HEK293T (cell line): ENCODE measurements around the gene ALKBH8.
"Not testable (repeated sequence)": the region's sequence is repeated elsewhere in the genome, so short reads cannot be mapped to it uniquely, and the experiment has no call there.

ENCODE experiments used
- CTCF ChIA-PET: fragments of 350-600 bp; formaldehyde crosslinking; extraction: SDS; loops from one replicate; lab custom pipeline; 2021; ENCODE audit warnings: antibody characterized with exemption, inconsistent platforms; lab: Yijun Ruan, JAX
- POLR2A ChIA-PET: fragments of 350-600 bp; formaldehyde crosslinking; extraction: SDS; loops from one replicate; lab custom pipeline; 2020; ENCODE audit warnings: antibody characterized with exemption, inconsistent platforms; lab: Yijun Ruan, JAX
- DNase-seq: peaks from one replicate; pipeline ENCODE4 v3.0.0; 2012; ENCODE audit warnings: mixed read lengths; ENCODE audit errors: extremely low spot score
- ARNT ChIP-seq: fragments of 450-650 bp; IDR thresholded peaks from 2 replicates; pipeline ENCODE4 v1.6.1; 2017; ENCODE audit warnings: mild to moderate bottlenecking
- BHLHE40 ChIP-seq: fragments of 450-650 bp; IDR thresholded peaks from 2 replicates; pipeline ENCODE4 v1.6.1; 2016; ENCODE audit warnings: mild to moderate bottlenecking, moderate library complexity, borderline replicate concordance
- CTBP1 ChIP-seq: fragments of 450-650 bp; IDR thresholded peaks from 2 replicates; pipeline ENCODE4 v1.6.1; 2016; ENCODE audit warnings: borderline replicate concordance
- ELF4 ChIP-seq: fragments of 450-650 bp; IDR thresholded peaks from 2 replicates; pipeline ENCODE4 v1.6.1; 2017; ENCODE audit warnings: antibody characterized with exemption
- FOXA1 ChIP-seq: fragments of 450-650 bp; IDR thresholded peaks from 2 replicates; pipeline ENCODE4 v1.6.1; 2016; ENCODE audit warnings: mild to moderate bottlenecking
- FOXK2 ChIP-seq: fragments of 450-650 bp; IDR thresholded peaks from 2 replicates; pipeline ENCODE4 v1.6.1; 2016; ENCODE audit warnings: mild to moderate bottlenecking
- FOXM1 ChIP-seq: fragments of 450-650 bp; IDR thresholded peaks from 2 replicates; pipeline ENCODE4 v1.6.1; 2017; ENCODE audit warnings: mild to moderate bottlenecking, borderline replicate concordance
- HDGF ChIP-seq: fragments of 450-650 bp; IDR thresholded peaks from 2 replicates; pipeline ENCODE4 v1.6.1; 2017; ENCODE audit warnings: antibody characterized with exemption, borderline replicate concordance
- L3MBTL2 ChIP-seq: fragments of 450-650 bp; conservative IDR thresholded peaks from 2 replicates; pipeline ENCODE4 v1.6.1; 2016; ENCODE audit warnings: mild to moderate bottlenecking
- LEF1 ChIP-seq: fragments of 450-650 bp; IDR thresholded peaks from 2 replicates; pipeline ENCODE4 v1.6.1; 2017; ENCODE audit warnings: mild to moderate bottlenecking, borderline replicate concordance
- NFRKB ChIP-seq: fragments of 450-650 bp; IDR thresholded peaks from 2 replicates; pipeline ENCODE4 v1.6.1; 2016; ENCODE audit warnings: mild to moderate bottlenecking, moderate library complexity
- SP1 ChIP-seq: fragments of 450-650 bp; IDR thresholded peaks from 2 replicates; pipeline ENCODE4 v1.6.1; 2017
- SUZ12 ChIP-seq: fragments of 450-650 bp; IDR thresholded peaks from 2 replicates; pipeline ENCODE4 v1.6.1; 2016; ENCODE audit warnings: mild to moderate bottlenecking
- TARDBP ChIP-seq: fragments of 450-650 bp; IDR thresholded peaks from 2 replicates; pipeline ENCODE4 v1.6.1; 2016
- ZNF384 ChIP-seq: fragments of 450-650 bp; IDR thresholded peaks from 2 replicates; pipeline ENCODE4 v1.6.1; 2016
- TF ChIP-seq, protein P1 (sequence below): fragments of 450-650 bp; IDR thresholded peaks from 2 replicates; pipeline ENCODE4 v1.6.1; 2016

Gene ALKBH8

DNA sequence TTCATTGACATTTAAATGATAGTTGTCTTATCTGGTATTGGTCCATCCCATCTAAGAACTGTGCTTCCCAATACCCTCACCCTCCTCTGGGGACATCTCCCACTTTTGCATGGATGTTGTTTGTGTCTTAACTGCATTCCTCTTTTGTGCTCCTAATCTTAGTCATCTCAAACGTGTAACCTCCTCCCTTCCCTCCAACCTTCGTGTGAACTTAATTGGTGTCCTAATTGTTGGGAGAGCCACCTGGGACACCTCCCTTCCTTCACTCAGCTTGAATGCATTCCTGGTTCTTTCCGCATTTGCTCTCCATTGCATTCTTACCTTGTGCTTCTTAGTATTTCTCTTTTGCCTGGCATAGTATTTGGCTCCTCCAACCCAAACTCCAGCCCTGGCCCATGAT is 15.6 kb upstream of the ALKBH8 start:
- ChIA-PET CTCF (interaction anchor here (1.1 kb wide), 1 partner anchor 28 kb away, joined by 3 read pairs; no protein-coding TSS in a partner anchor), POLR2A (no interaction called here)
- no peak for DNase-seq
- TF ChIP-seq SP1 (no peak), HDGF (no peak), CTBP1 (no peak), FOXA1 (no peak), LEF1 (no peak), ZNF384 (no peak), ARNT (no peak), L3MBTL2 (no peak), BHLHE40 (no peak), FOXM1 (no peak), TARDBP (no peak)
- TF ChIP-seq, protein P1, sequence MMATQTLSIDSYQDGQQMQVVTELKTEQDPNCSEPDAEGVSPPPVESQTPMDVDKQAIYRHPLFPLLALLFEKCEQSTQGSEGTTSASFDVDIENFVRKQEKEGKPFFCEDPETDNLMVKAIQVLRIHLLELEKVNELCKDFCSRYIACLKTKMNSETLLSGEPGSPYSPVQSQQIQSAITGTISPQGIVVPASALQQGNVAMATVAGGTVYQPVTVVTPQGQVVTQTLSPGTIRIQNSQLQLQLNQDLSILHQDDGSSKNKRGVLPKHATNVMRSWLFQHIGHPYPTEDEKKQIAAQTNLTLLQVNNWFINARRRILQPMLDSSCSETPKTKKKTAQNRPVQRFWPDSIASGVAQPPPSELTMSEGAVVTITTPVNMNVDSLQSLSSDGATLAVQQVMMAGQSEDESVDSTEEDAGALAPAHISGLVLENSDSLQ = no peak

DNA sequence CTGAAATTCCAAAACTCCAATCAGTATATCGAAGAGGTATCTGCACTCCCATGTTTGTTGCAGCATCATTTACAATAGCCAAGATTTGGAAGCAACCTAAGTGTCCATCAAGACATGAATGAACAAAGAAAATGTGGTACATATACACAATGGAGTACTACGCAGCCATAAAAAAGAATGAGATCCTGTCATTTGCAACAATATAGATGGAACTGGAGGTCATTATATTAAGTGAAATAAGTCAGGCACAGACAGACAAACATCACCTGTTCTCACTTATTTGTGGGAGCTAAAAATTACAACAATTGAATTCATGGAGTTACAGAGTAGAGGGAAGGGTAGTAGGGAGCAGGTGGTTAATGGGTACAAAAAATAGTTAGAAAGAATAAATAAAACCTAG is 13.6 kb upstream of the ALKBH8 start:
- CTCF ChIA-PET = interaction anchor here (0.7 kb wide), 1 partner anchor 110 kb away, joined by 7 read pairs; no protein-coding TSS in a partner anchor
- DNase-seq, POLR2A ChIA-PET: not testable (repeated sequence)

DNA sequence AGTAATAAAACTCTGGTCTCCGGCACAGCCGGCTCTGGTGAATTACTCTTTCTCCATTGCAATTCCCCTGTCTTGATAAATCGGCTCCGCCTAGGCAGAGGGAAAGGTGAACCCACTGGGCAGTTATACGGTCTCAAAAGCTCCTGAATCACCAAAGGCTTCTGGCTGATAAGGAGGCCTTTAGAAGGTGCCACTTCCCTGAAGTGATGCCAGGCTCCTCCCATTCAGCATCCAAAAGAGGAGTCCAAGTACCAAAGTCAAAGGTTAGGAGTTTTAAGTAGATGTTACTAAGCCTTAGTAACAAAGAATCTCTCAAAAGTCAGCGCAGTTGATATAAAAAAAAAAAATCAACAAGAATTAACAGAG is 11.8 kb upstream of the ALKBH8 start:
- DNase-seq = no peak
- TF ChIP-seq, protein P1 = no peak
- TF ChIP-seq HDGF = no peak
- no peak for TF ChIP-seq NFRKB
- no peak for TF ChIP-seq L3MBTL2
- no peak for TF ChIP-seq ZNF384
- TF ChIP-seq TARDBP = no peak
- no peak for TF ChIP-seq SUZ12
- no peak for TF ChIP-seq ELF4
- TF ChIP-seq FOXK2 = no peak
- no peak for TF ChIP-seq SP1
- TF ChIP-seq CTBP1 = no peak
- TF ChIP-seq ARNT = no peak
- no peak for TF ChIP-seq FOXA1
- TF ChIP-seq LEF1 = no peak
- TF ChIP-seq FOXM1 = no peak
- ChIA-PET POLR2A (interaction anchor here (1.5 kb wide), 1 partner anchor 10 kb away, joined by 4 read pairs; no protein-coding TSS in a partner anchor), CTCF (interaction anchor here (2.8 kb wide), 1 partner anchor 112 kb away, joined by 13 read pairs; no protein-coding TSS in a partner anchor)

DNA sequence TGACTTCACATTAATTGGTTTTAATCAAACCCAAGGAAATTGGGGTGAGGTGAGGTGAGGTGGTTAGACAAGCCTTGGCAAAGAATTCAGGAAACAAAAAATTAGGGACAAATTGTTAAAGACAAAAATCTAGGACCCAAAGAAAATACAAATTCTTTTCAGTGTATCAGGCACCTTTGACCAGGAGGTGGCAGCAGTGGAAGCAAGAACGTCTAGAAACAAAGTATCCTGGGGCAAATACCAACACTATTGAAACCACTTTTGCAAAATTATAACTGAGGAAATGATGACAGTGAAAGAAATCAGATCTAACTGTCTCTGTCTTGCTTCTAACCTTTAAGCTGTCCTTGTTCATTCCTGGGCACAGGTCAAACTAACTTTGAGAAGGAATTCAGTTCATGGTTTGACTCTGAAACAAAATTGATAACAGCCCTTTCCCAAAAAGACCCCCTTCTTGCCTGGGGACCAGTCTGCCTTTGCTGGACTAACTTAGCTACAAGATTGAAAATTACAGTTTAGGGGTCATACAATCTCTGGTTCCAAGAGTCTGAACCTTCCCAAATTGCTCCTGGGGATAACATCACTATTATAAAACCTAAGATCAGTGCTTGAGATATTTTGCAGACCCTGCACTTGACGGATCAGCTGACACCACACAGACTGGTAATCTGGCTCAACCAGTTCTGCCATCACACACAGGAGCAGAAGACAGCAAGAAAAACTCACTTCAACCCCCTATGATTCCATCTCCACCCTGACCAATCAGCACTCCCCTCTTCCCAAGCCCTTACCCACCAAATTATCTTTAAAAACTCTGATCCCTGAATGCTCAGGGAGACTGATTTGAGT is 11.2 kb upstream of the ALKBH8 start:
- ChIA-PET CTCF (interaction anchor here (1.0 to 2.8 kb wide), 3 partner anchors 13 to 113 kb away, joined by 4 to 13 read pairs (median 5); no protein-coding TSS in a partner anchor), POLR2A (interaction anchor here (1.5 kb wide), 1 partner anchor 10 kb away, joined by 4 read pairs; no protein-coding TSS in a partner anchor)
- peak; percentile 54 for DNase-seq

DNA sequence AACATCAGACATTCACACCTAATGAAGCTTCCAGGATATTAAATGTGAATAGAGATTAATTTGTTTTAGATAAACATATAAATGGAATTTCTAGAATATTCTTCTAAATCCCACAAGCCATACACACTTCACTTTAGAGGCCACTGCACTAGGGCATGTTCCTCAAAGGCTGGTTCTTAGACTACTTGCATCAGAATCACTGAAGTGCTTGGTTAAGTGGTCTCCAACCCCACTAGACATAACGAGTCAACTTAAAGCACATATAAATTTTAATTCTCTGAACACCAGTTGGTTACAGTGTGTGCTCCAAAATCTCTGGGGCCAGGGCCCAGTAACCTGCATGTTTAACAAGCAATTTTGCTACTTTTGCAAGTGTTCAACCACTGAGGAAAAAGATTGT is 7.9 kb upstream of the ALKBH8 start:
- no peak for TF ChIP-seq BHLHE40
- TF ChIP-seq L3MBTL2 = no peak
- no peak for TF ChIP-seq FOXK2
- TF ChIP-seq LEF1 = no peak
- no peak for TF ChIP-seq FOXM1
- TF ChIP-seq ELF4 = no peak
- TF ChIP-seq ZNF384 = no peak
- no peak for TF ChIP-seq SP1
- CTCF ChIA-PET = interaction anchor here (0.7 to 1.0 kb wide), 2 partner anchors 116 kb away, joined by 3 read pairs; no protein-coding TSS in a partner anchor
- POLR2A ChIA-PET = no interaction called here
- no peak for DNase-seq

DNA sequence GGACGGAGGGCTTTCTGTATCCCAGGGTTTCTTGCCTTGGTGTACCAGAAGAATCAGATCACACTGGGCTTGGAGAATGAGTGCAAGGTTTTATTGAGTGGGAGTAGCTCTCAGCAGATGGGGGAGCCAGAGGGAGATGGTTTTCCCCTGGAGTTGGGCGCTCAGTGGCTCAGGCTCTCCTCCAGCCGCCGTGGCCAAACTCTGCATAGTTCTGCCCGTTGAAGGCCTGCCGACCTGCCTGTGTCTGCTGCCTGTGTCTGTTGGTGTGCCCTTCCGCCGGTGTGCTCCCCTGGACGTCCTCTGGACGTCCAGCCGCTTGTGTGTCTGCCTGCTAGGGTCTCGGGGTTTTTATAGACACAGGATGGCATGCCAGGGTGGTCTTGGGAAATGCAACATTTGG is 4.5 kb upstream of the ALKBH8 start:
- TF ChIP-seq ZNF384 = no peak
- TF ChIP-seq TARDBP = no peak
- no peak for TF ChIP-seq NFRKB
- TF ChIP-seq FOXK2 = no peak
- TF ChIP-seq SUZ12 = no peak
- TF ChIP-seq BHLHE40 = no peak
- no peak for TF ChIP-seq L3MBTL2
- TF ChIP-seq ELF4 = no peak
- TF ChIP-seq LEF1 = no peak
- TF ChIP-seq, protein P1 = no peak
- no peak for TF ChIP-seq SP1
- TF ChIP-seq HDGF = no peak
- no peak for TF ChIP-seq FOXA1
- TF ChIP-seq CTBP1 = no peak
- TF ChIP-seq ARNT = no peak
- no peak for TF ChIP-seq FOXM1
- POLR2A ChIA-PET = no interaction called here
- CTCF ChIA-PET = interaction anchor here (0.6 kb wide), 1 partner anchor 203 kb away, joined by 4 read pairs; no protein-coding TSS in a partner anchor
- DNase-seq = no peak
